B cell (primary cell): ENCODE data around the gene PIK3C2G. TPM values are rescaled to one million over a fixed set of nuclear protein-coding genes. Genes with fewer than 3 reads are reported as not detected.

Source experiments
- ATAC-seq: fragments of 200-7000 bp; cut with Tn5 transposase; one replicate; pipeline ENCODE4 v1.10.0; 2021; ENCODE audit warnings: low read depth, mild to moderate bottlenecking, moderate number of reproducible peaks, moderate library complexity
- CTCF ChIA-PET: fragments of 350-600 bp; sonication (Branson Sonifier 250); formaldehyde crosslinking; loops from one replicate; lab custom pipeline; 2021; ENCODE audit warnings: antibody characterized with exemption, inconsistent platforms; lab: Charles Lee
- POLR2A ChIA-PET: fragments of 350-600 bp; sonication (Branson Sonifier 250); formaldehyde crosslinking; loops from one replicate; lab custom pipeline; 2021; ENCODE audit warnings: antibody characterized with exemption; lab: Charles Lee
- DNase-seq: peaks from one replicate; pipeline ENCODE4 v3.0.0; 2013
- H2AFZ ChIP-seq: 2 replicates; pipeline ENCODE4 v1.6.1; 2012; ENCODE audit warnings: mild to moderate bottlenecking, low read depth, low read length; ENCODE audit not compliant: insufficient read depth, poor library complexity, severe bottlenecking
- H3K27ac ChIP-seq, 2 donors: 1 replicate in 1 of 2; 2 replicates in 1 of 2; pipeline ENCODE4 v1.5.1; 2012 to 2013; ENCODE audit warnings: low read length in 2 of 2, mild to moderate bottlenecking in 2 of 2, moderate library complexity in 1 of 2
- H3K27me3 ChIP-seq, 4 experiments: fragments of 200-600 bp in 1 of 4; sonication (generic) in 1 of 4; replicated peaks in 1 of 4; 1 replicate in 2 of 4; 2 replicates in 2 of 4; pipeline versions ENCODE4 v1.6.1 to v1.7.0; 2013 to 2016; ENCODE audit warnings: low read length in 3 of 4, mild to moderate bottlenecking in 2 of 4, mixed read lengths in 1 of 4, moderate library complexity in 1 of 4; ENCODE audit not compliant: insufficient read depth in 4 of 4, control insufficient read depth in 3 of 4; ENCODE audit errors: control extremely low read depth in 1 of 4
- H3K36me3 ChIP-seq, 2 experiments: replicated peaks in 1 of 2; 1 replicate in 1 of 2; 2 replicates in 1 of 2; pipeline versions ENCODE4 v1.6.1 to v1.7.1; 2013; ENCODE audit warnings: low read length in 1 of 2; ENCODE audit not compliant: insufficient read depth in 2 of 2, control insufficient read depth in 1 of 2; ENCODE audit errors: control extremely low read depth in 1 of 2, extremely low read depth in 1 of 2
- H3K4me1 ChIP-seq, 2 donors: fragments of 200-600 bp in 1 of 2; sonication (generic) in 1 of 2; 1 replicate in 1 of 2; 2 replicates in 1 of 2; pipeline versions ENCODE4 v1.5.1 to v1.6.1; 2013 to 2017; ENCODE audit warnings: low read length in 2 of 2; ENCODE audit not compliant: control insufficient read depth in 2 of 2, insufficient read depth in 2 of 2
- H3K4me2 ChIP-seq: replicated peaks from 2 replicates; pipeline ENCODE3; 2012; ENCODE audit warnings: mild to moderate bottlenecking, low read depth, low read length; ENCODE audit not compliant: poor library complexity, severe bottlenecking
- H3K4me3 ChIP-seq, 5 experiments: fragments of 200-600 bp in 1 of 5; sonication (generic) in 1 of 5; 1 replicate in 3 of 5; 2 replicates in 2 of 5; pipeline versions ENCODE4 v1.5.1 to v1.7.0; 2011 to 2016; ENCODE audit warnings: low read length in 4 of 5, mild to moderate bottlenecking in 4 of 5, low read depth in 2 of 5, control low read depth in 1 of 5, moderate library complexity in 1 of 5; ENCODE audit not compliant: insufficient read depth in 1 of 5; ENCODE audit errors: control extremely low read depth in 1 of 5, extremely low read depth in 1 of 5
- H3K79me2 ChIP-seq: fragments of 200-600 bp; sonication (generic); one replicate; pipeline ENCODE4 v1.6.0; 2016; ENCODE audit warnings: low read length; ENCODE audit not compliant: control insufficient read depth, insufficient read depth
- H3K9ac ChIP-seq: fragments of 200-600 bp; sonication (generic); 2 replicates; pipeline ENCODE4 v1.6.1; 2017; ENCODE audit warnings: mild to moderate bottlenecking, low read length, moderate library complexity
- H3K9me3 ChIP-seq, 3 donors: one replicate each; pipeline versions ENCODE4 v1.6.1 to v1.7.1; 2013; ENCODE audit warnings: low read length in 2 of 3; ENCODE audit not compliant: control insufficient read depth in 2 of 3, insufficient read depth in 1 of 3; ENCODE audit errors: control extremely low read depth in 1 of 3
- H4K20me1 ChIP-seq: 2 replicates; pipeline ENCODE4 v1.6.0; 2012; ENCODE audit warnings: mild to moderate bottlenecking, low read length; ENCODE audit not compliant: insufficient read depth, control insufficient read depth, poor library complexity, severe bottlenecking
- H3K27ac Mint-ChIP-seq: one replicate; pipeline ENCODE4 v1.8.0; 2021; ENCODE audit warnings: mixed read lengths
- H3K27me3 Mint-ChIP-seq: one replicate; pipeline ENCODE4 v1.8.0; 2021; ENCODE audit warnings: mixed read lengths
- H3K4me1 Mint-ChIP-seq: one replicate; pipeline ENCODE4 v1.8.0; 2021; ENCODE audit warnings: mixed read lengths
- H3K4me3 Mint-ChIP-seq: one replicate; pipeline ENCODE4 v1.8.0; 2021; ENCODE audit warnings: mixed read lengths
- H3K9me3 Mint-ChIP-seq: one replicate; pipeline ENCODE4 v1.8.0; 2022; ENCODE audit warnings: mixed read lengths; ENCODE audit not compliant: insufficient read depth
- CTCF ChIP-seq: fragments of 200-600 bp; IDR thresholded peaks from one replicate; pipeline ENCODE4 v1.8.0; 2022; ENCODE audit warnings: antibody characterized with exemption, mild to moderate bottlenecking
- EZH2 ChIP-seq: IDR thresholded peaks from 2 replicates; pipeline ENCODE4 v1.6.1; 2012; ENCODE audit warnings: borderline replicate concordance, low read depth, mild to moderate bottlenecking, moderate library complexity, low read length; ENCODE audit not compliant: insufficient read depth, poor library complexity, severe bottlenecking
- WGBS: methylation state at CpG from one replicate; pipeline ENCODE4 v1.1.5; 2013; ENCODE audit warnings: missing lambda C conversion rate; ENCODE audit not compliant: insufficient coverage; 5-methylcytosine and 5-hydroxymethylcytosine counted together
- intact Hi-C: fragments of 100-400 bp; cut with micrococcal nuclease; formaldehyde crosslinking; loops from one replicate; pipeline ENCODE4 v1.10.0; 2022
- polyA plus RNA-seq: library from polyadenylated mRNA; depleted of rRNA; stranded (reverse); fragments of >200 nt; gene quantifications from 2 replicates; pipeline ENCODE4 v1.2.3, GENCODE V29; 2012
- total RNA-seq, 2 donors: library from RNA; stranded (reverse); fragments of 120-200 nt in 1 of 2; gene quantifications; 1 replicate in 1 of 2; 2 replicates in 1 of 2; pipeline versions ENCODE4 v1.2.3 to v1.2.4, GENCODE V29; 2013 to 2022

Gene PIK3C2G
- total and polyA plus RNA-seq, 2 donors (not counting 1 experiment from before 2014, with no cell fraction given) = not detected

DNA sequence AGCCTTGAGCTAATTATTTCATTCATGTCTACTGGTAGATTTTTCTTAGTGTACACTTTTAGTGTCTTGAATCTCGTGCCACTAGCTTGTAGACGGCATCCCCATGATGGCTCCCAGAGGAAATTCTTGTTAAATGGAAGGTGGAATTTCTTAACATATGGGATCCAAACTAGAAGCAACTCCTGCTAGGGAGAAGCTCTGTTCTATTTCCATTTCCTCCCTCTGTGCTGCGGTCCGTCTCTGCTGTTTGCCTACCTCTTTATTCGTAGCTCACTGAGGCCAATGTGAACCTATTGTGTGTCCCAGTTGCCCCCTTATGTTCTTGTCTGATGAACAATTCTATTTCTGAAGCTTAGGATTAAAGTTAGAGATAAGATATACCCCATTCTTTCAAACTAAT is 588 bp downstream of the PIK3C2G start:
- intact Hi-C loops = no loop called here
- H2AFZ ChIP-seq = no peak overlapping the region
- POLR2A ChIA-PET = no interaction called here
- no peaks in the 10 kb centered on the region for H3K27me3 ChIP-seq
- no peaks in the 10 kb centered on the region for H3K36me3 ChIP-seq
- no peaks in the 10 kb centered on the region for H4K20me1 ChIP-seq
- DNase-seq (no peak), ATAC-seq (no peak)
- Mint-ChIP-seq H3K4me3 (no peak overlapping the region), H3K27ac (no peak overlapping the region), H3K4me1 (no peaks in the 10 kb centered on the region), H3K27me3 (no peaks in the 10 kb centered on the region), H3K9me3 (no peaks in the 10 kb centered on the region)
- TF ChIP-seq EZH2 = no peak
- no peak for TF ChIP-seq CTCF
- CTCF ChIA-PET = no interaction called here
- H3K27ac ChIP-seq = no peak overlapping the region
- no peak overlapping the region for H3K4me2 ChIP-seq
- H3K79me2 ChIP-seq = no peaks in the 10 kb centered on the region
- H3K9me3 ChIP-seq = no peaks in the 10 kb centered on the region
- WGBS = no CpG with 5 or more reads among the region's 5 CpGs
- no peaks in the 10 kb centered on the region for H3K4me1 ChIP-seq
- H3K9ac ChIP-seq = no peak overlapping the region
- H3K4me3 ChIP-seq = no peak overlapping the region

DNA sequence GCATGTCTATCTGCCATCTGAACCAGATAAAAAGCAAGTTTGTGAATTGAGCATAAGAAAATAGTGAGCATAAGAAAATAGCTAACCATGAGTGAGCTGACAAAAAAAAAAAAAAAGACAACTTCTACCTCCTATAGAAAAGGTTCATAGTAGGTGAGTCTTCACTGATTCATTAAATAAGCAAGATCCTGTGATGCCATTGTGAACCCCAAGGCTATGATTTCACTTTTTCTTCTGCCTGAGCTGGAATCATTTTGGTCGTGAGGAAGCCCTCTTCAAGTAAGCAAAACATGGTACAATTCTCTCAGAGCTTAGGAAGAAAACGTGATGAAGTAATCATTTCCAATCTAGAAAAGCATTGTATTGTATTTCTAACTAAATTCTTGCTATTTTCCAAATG is 1.2 kb downstream of the PIK3C2G start:
- H3K4me1 ChIP-seq = no peaks in the 10 kb centered on the region
- H3K79me2 ChIP-seq = no peaks in the 10 kb centered on the region
- H3K9ac ChIP-seq = no peak overlapping the region
- no peaks in the 10 kb centered on the region for H3K9me3 ChIP-seq
- Mint-ChIP-seq H3K27me3 (no peaks in the 10 kb centered on the region), H3K9me3 (no peaks in the 10 kb centered on the region), H3K4me3 (no peak overlapping the region), H3K4me1 (no peaks in the 10 kb centered on the region), H3K27ac (no peak overlapping the region)
- H3K4me2 ChIP-seq = no peak overlapping the region
- no peaks in the 10 kb centered on the region for H3K27me3 ChIP-seq
- no peak overlapping the region for H2AFZ ChIP-seq
- no peak for DNase-seq
- no peak overlapping the region for H3K27ac ChIP-seq
- TF ChIP-seq CTCF (no peak), EZH2 (no peak)
- no peaks in the 10 kb centered on the region for H4K20me1 ChIP-seq
- ChIA-PET POLR2A (no interaction called here), CTCF (no interaction called here)
- WGBS = 100% methylated on average over 1 of the region's 2 CpGs
- no peak overlapping the region for H3K4me3 ChIP-seq
- no peaks in the 10 kb centered on the region for H3K36me3 ChIP-seq
- ATAC-seq = no peak
- intact Hi-C loops = no loop called here
